Spleen (tissue), 7 donors: Measurements from ENCODE around the gene STAT3.

Experiments
- CTCF ChIP-seq, 11 experiments: fragments of 200-600 bp in 7 of 11; fragments of 450-650 bp in 4 of 11; sonication (generic) in 4 of 11; IDR thresholded peaks in 8 of 11; conservative IDR thresholded peaks in 3 of 11; 1 replicate in 7 of 11; 2 replicates in 4 of 11; pipeline versions ENCODE4 v1.4.0 to v1.8.0; 2016 to 2021; ENCODE audit warnings: antibody characterized with exemption in 11 of 11, inconsistent platforms in 4 of 11, mild to moderate bottlenecking in 1 of 11
- POLR2A ChIP-seq, 3 donors: fragments of 450-650 bp; IDR thresholded peaks; one replicate each; pipeline ENCODE4 v1.5.1; 2017; ENCODE audit warnings: antibody characterized with exemption in 3 of 3, mild to moderate bottlenecking in 1 of 3
- POLR2AphosphoS5 ChIP-seq, 3 donors: sonication (generic); formaldehyde crosslinking; IDR thresholded peaks; one replicate each; pipeline ENCODE4 v1.5.1; 2017; ENCODE audit warnings: antibody characterized with exemption in 3 of 3
- donor health status: DM: no; HTN: no; CAD: no; lungs with moderate emphysema.
- donor health status: DM: no; HTN: no; CAD: no.
- donor health status: DM: no; HTN: no; CAD: no.

GRCh38 chr17:42272162-42272907, 115.9 kb downstream of the STAT3 start:
- no peak for TF ChIP-seq CTCF (IDR thresholded peaks at IDR 0.05 in 8 of 11, conservative IDR thresholded peaks at IDR 0.05 in 3 of 11)
- TF ChIP-seq POLR2A (IDR thresholded peaks at IDR 0.05) = no peak
- no peak for TF ChIP-seq POLR2AphosphoS5 (IDR thresholded peaks at IDR 0.05)
